ENCODE results near the gene EPHA7. TPM values are rescaled to one million over a fixed set of nuclear protein-coding genes. Genes with fewer than 3 reads are reported as not detected.

EPHA7 gene
- total and polyA plus RNA-seq, 2 of the 13 experiments (the other 11 are each of a cell fraction or from before 2014, with no cell fraction given), result not detected

DNA sequence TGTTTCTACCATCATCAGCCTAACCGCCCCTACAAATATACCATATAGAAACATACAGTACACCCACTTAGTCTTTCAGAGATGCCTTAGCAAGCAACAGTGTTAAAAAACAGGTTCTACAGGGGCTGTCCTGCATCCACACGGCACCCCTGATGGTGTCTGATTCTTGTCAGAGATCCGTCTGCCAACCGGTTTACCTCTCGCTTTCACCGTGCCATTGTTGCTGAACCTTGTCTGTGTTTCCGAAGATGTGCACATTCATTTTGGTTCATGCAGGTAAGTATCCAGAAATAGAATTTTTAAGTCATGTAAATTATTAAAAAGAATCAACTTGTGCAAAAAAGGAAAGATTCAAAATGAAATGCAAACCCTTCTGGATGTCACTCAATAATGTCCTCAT, 52.9 kb downstream of the EPHA7 start:
- Histone ChIP-seq H3K79me2 (ENCODE audit: insufficient read depth, low read length) (no peaks in the 10 kb centered on the region), H3K4me2 (ENCODE audit: low read depth, low read length) (no peak overlapping the region), H3K27me3 (ENCODE audit: control insufficient read depth in 1 of 2, insufficient read depth in 2 of 2, low read length in 2 of 2) (no peaks in the 10 kb centered on the region; a peak in 1 of 5 replicates), H3K9me3 (ENCODE audit: low read length) (no peaks in the 10 kb centered on the region), H3K36me3 (replicated peaks in 1 of 2; ENCODE audit: control insufficient read depth in 1 of 2, insufficient read depth in 2 of 2, low read length in 2 of 2) (no peaks in the 10 kb centered on the region), H3K9ac (ENCODE audit: insufficient read depth, low read depth, low read length) (no peak overlapping the region), H3K4me3 (replicated peaks in 1 of 3; ENCODE audit: insufficient read depth in 1 of 3, low read depth in 2 of 3, low read length in 3 of 3) (no peak overlapping the region), H2AFZ (ENCODE audit: low read length) (no peak overlapping the region), H4K20me1 (ENCODE audit: insufficient read depth, low read length) (no peaks in the 10 kb centered on the region), H3K27ac (ENCODE audit: extremely low read length, insufficient read depth, low read length) (no peak overlapping the region), H3K4me1 (ENCODE audit: insufficient read depth, low read length) (no peaks in the 10 kb centered on the region)
- TF ChIP-seq FOXA3 (CRISPR knock-in tag; IDR thresholded peaks at IDR 0.05), result no peak
- no peak for TF ChIP-seq NFRKB (IDR thresholded peaks at IDR 0.05)
- no peak for TF ChIP-seq ZNF788 (CRISPR knock-in tag; IDR thresholded peaks at IDR 0.05; ENCODE audit: borderline replicate concordance)
- no peak for TF ChIP-seq NPAS2 (CRISPR knock-in tag; IDR thresholded peaks at IDR 0.05; ENCODE audit: borderline replicate concordance)
- TF ChIP-seq, protein P1, sequence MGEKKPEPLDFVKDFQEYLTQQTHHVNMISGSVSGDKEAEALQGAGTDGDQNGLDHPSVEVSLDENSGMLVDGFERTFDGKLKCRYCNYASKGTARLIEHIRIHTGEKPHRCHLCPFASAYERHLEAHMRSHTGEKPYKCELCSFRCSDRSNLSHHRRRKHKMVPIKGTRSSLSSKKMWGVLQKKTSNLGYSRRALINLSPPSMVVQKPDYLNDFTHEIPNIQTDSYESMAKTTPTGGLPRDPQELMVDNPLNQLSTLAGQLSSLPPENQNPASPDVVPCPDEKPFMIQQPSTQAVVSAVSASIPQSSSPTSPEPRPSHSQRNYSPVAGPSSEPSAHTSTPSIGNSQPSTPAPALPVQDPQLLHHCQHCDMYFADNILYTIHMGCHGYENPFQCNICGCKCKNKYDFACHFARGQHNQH (CRISPR knock-in tag; IDR thresholded peaks at IDR 0.05), result no peak
- TF ChIP-seq REL (CRISPR knock-in tag; conservative IDR thresholded peaks at IDR 0.05), result no peak
- TF ChIP-seq TOE1 (CRISPR knock-in tag; IDR thresholded peaks at IDR 0.05), result no peak
- no peak for TF ChIP-seq ZFP1 (CRISPR knock-in tag; IDR thresholded peaks at IDR 0.05)
- TF ChIP-seq, protein P2, sequence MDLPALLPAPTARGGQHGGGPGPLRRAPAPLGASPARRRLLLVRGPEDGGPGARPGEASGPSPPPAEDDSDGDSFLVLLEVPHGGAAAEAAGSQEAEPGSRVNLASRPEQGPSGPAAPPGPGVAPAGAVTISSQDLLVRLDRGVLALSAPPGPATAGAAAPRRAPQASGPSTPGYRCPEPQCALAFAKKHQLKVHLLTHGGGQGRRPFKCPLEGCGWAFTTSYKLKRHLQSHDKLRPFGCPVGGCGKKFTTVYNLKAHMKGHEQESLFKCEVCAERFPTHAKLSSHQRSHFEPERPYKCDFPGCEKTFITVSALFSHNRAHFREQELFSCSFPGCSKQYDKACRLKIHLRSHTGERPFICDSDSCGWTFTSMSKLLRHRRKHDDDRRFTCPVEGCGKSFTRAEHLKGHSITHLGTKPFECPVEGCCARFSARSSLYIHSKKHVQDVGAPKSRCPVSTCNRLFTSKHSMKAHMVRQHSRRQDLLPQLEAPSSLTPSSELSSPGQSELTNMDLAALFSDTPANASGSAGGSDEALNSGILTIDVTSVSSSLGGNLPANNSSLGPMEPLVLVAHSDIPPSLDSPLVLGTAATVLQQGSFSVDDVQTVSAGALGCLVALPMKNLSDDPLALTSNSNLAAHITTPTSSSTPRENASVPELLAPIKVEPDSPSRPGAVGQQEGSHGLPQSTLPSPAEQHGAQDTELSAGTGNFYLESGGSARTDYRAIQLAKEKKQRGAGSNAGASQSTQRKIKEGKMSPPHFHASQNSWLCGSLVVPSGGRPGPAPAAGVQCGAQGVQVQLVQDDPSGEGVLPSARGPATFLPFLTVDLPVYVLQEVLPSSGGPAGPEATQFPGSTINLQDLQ (CRISPR knock-in tag; IDR thresholded peaks at IDR 0.05), result no peak
- no peak for TF ChIP-seq PAX8 (CRISPR knock-in tag; IDR thresholded peaks at IDR 0.05; ENCODE audit: borderline replicate concordance)
- TF ChIP-seq ELF1 (CRISPR knock-in tag; IDR thresholded peaks at IDR 0.05), result no peak
- no peak for TF ChIP-seq DNMT1 (CRISPR knock-in tag; IDR thresholded peaks at IDR 0.05)
- no peak for TF ChIP-seq RAD21 (CRISPR knock-in tag; IDR thresholded peaks at IDR 0.05)
- TF ChIP-seq, protein P3, sequence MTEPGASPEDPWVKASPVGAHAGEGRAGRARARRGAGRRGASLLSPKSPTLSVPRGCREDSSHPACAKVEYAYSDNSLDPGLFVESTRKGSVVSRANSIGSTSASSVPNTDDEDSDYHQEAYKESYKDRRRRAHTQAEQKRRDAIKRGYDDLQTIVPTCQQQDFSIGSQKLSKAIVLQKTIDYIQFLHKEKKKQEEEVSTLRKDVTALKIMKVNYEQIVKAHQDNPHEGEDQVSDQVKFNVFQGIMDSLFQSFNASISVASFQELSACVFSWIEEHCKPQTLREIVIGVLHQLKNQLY (CRISPR knock-in tag; IDR thresholded peaks at IDR 0.05), result no peak
- in situ Hi-C loops (cut with HindIII; ENCODE audit: extremely low pct_ligation_motif_present, low pct_unique_long_range_greater_than_20kb) (no loop called here), intact Hi-C loops (cut with micrococcal nuclease; ENCODE audit: unreplicated experiment) (no loop called here)
- CTCF ChIA-PET (ENCODE audit: low intra/inter-chr PET ratio, low total read pairs), result no interaction called here
- no TSS peak for BruUV-seq (replicated peaks)
- POLR2A ChIA-PET, result no interaction called here
- DNase-seq (ENCODE audit: low spot score) (no peak), FAIRE-seq (no peak), ATAC-seq (no peak)
- 25% methylated on average over 7 of the region's 7 CpGs for WGBS (ENCODE audit: low lambda C conversion rate)
